AG09319 (cell line): ENCODE results near the gene ORM1.

Experiments
- DNase-seq: peaks from one replicate; pipeline ENCODE4 v3.0.0-alpha.2; 2010; ENCODE audit warnings: low read depth; ENCODE audit errors: extremely low read depth
- TF ChIP-seq, protein P1 (sequence below): IDR thresholded peaks from 2 replicates; pipeline ENCODE4 v1.5.1; 2011; ENCODE audit warnings: low read depth, mild to moderate bottlenecking, inconsistent platforms, low read length, moderate library complexity

The ORM1 gene

DNA sequence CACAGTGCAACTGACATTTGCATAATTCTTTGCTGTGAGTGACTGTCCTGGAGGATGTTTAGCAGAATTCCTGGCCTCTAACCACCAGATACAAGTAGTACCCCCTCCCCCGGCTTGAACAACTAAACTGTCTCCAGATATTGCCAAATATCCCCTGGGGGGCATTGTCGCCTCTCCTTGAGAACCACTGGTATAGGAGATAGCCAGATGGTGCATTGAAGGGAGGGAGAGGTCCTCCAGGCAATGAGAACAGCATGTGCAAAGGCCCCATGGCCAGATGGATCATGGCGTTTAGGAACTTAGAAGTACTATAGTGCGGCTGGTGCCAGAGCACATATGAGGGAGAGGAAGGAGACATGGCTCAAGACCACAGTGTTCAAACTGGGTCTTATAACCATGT, 18.9 kb upstream of the ORM1 start:
- DNase-seq = no peak
- TF ChIP-seq, protein P1, sequence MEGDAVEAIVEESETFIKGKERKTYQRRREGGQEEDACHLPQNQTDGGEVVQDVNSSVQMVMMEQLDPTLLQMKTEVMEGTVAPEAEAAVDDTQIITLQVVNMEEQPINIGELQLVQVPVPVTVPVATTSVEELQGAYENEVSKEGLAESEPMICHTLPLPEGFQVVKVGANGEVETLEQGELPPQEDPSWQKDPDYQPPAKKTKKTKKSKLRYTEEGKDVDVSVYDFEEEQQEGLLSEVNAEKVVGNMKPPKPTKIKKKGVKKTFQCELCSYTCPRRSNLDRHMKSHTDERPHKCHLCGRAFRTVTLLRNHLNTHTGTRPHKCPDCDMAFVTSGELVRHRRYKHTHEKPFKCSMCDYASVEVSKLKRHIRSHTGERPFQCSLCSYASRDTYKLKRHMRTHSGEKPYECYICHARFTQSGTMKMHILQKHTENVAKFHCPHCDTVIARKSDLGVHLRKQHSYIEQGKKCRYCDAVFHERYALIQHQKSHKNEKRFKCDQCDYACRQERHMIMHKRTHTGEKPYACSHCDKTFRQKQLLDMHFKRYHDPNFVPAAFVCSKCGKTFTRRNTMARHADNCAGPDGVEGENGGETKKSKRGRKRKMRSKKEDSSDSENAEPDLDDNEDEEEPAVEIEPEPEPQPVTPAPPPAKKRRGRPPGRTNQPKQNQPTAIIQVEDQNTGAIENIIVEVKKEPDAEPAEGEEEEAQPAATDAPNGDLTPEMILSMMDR = no peak

DNA sequence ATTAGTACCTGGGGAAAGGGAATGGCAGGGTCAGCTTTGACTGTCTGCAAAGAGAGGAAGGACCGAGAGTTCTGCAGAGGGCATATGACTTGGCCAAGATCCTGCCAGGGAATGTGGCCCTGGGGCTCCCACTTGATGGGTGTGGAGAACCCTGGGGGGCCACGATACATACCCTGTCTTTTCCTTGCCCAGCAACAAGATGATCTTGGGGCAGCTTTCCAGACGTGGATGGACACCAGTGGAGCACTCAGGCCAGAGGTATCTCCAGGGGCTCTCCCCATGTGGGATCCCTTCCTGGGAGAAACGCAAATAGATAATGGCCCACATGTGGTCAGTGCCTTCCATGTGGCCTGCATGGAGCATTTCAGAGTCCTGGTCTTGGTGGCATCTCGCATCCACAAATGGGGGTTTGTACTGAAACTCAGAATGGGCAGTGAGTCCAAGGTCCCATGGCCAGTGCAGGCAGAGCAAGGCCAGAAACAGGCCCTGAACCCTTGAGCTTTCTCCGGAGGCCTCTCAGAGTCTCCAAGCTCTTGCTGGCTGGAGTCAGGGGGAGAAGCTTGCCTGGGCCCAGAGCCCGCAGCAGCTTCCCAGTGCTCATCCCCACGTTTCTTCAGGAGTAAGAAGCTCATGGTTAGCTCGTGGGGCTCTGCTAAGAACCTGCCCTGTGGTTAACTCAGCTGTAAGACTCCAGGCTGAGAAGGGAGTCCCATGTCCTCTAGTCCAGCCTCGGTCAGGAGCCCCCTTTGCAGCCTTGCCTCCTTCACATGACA, 18.3 kb upstream of the ORM1 start:
- TF ChIP-seq, protein P1 = no peak
- no peak for DNase-seq

DNA sequence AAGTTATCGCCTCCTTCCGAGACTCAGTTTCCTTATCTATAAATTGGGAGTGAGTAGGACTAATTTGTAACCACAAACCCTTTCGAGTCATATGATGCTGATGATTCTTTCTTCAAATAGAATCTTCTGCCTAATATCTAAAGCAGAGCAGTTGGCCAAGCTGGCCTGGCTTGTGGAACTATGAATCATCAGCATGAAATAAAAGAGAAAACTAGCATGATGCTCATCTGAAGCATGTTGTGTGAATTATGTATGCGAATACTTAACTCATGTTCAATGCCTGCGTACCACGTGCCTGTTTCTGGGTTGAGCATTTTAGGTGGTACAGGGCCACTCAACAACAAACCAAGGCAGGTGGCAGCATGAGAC, 15.0 kb upstream of the ORM1 start:
- no peak for DNase-seq
- TF ChIP-seq, protein P1 = no peak

DNA sequence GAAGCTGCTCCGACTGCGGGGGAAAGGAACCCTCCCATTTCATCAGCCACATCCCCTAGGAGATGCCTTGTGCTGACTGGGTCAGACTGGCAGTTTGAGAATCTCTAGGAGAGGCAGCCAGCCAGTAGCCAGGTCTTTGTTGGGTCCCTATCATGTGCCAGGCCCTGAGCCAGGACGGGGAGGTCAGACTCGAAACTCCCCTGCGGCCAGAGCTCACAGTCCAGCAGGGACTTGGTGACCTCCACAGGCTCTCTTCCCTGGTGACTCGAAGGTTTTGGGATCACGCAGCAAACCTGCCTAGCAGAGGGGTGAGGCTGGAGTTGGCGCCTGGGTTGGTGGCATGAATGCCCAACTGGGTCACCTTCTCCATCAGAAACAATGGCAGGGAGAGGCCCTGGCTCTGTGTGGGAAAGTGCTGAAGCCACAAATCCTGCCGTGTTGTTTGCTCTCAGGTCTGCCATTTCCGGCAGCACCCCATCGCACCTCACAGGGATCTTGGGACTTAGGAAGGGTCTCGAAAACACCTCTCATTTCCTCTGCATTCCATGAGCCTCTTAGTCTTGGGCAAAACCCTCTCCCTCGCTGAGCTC, 14.4 kb upstream of the ORM1 start:
- TF ChIP-seq, protein P1 = no peak
- DNase-seq = no peak

DNA sequence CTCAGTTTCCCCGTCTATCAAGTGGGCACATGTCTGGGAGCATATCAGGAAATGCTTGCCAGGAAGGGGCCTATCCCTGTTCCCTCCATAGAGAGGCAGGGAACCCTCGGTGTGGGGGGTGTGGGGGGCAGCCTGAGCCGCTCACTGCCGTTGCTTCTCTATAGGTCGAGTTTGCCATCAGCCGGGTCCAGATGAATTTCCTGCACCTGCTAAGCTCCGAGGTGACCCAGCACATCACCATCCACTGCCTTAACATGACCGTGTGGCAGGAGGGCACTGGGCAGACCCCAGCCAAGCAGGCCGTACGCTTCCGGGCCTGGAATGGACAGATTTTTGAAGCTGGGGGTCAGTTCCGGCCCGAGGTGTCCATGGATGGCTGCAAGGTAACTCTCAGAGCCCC, 13.8 kb upstream of the ORM1 start:
- no peak for DNase-seq
- TF ChIP-seq, protein P1 = no peak

DNA sequence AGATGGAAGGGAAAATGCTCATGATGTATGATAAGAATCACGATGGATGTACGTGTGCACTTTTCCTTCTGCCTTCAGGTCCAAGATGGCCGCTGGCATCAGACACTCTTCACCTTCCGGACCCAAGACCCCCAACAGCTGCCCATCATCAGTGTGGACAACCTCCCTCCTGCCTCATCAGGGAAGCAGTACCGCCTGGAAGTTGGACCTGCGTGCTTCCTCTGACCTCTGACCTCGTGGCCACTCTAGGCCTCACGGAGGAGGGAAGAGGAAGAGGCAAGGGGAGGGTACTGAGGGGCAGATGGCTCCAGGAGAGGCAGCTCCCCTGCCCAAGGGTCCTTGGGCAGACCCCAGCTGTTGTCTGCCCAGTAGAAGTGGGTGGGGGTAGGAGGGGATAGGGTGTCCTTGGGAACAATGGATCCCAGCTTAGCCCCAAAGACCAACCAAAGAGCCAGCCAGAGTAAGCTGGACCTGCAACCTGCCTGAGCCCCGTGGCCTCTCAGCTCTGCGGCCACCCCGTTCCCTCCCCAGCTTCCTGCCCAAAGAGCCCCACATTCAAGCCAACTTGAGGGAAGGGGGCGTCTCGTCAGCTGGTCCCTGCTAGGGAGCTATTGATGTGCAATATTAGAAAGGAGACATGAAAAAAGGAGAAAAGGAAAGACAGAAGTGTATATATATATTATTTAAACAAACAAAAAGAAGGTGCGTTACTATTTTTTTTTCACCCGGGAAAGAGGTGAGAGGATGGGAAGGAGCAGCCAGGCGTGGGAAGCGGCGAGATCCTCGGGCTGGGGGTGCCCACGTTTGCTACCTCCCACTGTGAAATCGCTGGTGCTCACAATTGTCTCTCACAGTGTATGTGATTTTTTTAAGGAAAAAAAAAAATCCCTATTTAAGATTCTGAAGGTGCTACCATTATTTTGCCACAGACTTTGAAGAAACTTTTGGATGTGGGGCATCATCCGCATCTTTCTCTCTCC, 12.1 kb upstream of the ORM1 start:
- DNase-seq = no peak
- TF ChIP-seq, protein P1 = no peak
